D341Med (cell line): Measurements from ENCODE around the gene BRD7.

Experiments
- DNase-seq: peaks from one replicate; pipeline ENCODE4 v3.0.0; 2012; ENCODE audit warnings: low spot score

Gene BRD7

DNA sequence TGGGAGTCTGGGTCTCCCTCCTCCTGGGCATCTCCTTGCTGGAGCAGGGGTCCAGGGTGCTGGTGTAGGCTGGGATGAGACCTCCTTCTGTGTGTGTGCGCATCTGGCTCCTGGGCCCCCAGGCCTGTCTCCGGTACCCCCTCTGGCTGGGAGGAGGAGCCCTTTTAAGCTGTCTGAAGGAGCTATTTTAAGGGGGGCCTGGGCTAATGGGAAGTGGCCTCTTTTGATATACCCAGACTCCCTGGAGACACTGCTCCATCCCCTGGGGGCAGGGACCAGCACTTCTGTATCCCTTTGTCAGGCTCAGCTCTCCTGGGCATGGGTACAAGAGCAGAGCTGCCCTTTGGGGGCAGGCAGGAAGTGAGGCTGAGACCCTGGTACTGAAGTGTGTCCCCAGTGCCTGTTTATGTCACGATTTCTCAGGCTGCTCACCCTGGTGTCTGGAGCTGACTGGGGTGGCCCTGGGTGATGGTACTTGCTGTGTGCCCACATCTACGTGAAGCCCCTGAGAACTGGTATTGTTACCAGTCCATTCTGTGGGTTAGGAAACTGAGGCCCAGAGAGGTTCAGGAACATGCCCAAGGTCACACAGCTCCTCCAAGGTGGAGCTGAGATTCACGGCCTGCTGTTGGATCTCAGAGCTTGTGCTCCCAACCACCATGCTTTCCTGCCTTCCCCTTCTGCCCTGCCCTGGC, 96.0 kb downstream of the BRD7 start:
- no peak for DNase-seq

DNA sequence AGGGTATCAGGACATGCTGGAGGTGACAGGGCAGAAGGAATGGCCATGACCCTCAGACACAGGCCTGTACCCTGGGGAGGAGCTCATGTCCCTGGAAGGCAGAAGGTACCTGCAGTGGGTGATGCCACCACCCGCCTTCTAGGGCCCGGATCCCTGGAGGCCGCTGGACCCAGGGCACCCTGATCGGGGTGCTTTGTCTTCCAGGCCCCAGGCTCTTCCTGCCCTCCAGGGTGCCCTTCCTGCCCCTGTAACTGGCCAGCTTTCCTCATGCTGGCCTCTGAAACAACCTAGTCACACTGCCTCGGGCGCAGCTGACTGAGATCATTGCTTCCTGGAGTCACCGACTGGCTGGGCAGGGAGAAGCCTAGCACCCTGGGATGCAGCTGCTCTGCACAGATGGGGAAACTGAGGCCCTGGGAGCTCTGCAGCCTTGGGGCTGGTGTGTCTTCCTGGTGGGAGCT, 96.6 kb downstream of the BRD7 start:
- no peak for DNase-seq

DNA sequence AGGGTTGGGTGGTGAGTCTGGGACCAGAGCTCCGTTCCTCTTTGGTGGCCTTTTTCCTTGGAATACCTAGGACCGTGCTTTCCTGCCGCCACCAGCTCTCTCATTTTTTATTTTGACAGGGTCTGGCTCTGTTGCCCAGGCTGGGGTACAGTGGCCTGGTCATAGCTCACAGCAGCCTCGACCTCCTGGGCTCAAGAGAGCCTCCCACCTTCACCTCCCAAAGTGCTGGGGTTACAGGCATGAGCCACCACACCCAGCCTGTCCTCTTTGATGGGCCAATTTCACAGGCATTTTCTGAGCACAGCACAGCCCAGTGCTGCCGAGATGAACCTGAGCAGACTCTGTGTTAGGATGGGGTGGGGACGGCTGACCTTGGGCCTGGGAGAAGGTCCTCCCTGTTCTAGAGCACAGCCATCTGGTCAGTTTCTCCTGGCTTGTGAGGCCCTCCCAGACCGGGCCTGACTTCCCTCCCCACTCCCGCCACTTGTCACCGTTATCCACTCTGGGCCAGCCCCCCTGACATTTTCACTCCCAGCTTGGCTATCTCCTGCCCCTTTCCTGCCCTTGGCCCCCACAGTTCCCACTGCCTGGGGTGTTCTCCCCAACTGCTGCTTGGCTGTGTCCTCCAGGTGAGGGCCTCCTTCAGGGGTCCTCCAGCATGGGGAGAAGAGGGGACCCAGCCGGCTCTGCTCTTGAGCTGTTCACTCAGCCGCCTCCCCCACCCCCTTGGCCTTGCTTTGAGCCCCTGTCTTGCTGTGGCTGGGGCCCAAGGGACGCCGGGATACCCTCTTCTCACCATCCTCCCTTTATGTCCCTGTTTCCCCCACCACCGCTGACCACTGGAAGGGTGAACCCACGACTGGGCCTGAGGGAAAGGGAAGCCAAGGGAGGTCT, 97.4 kb downstream of the BRD7 start:
- no peak for DNase-seq

DNA sequence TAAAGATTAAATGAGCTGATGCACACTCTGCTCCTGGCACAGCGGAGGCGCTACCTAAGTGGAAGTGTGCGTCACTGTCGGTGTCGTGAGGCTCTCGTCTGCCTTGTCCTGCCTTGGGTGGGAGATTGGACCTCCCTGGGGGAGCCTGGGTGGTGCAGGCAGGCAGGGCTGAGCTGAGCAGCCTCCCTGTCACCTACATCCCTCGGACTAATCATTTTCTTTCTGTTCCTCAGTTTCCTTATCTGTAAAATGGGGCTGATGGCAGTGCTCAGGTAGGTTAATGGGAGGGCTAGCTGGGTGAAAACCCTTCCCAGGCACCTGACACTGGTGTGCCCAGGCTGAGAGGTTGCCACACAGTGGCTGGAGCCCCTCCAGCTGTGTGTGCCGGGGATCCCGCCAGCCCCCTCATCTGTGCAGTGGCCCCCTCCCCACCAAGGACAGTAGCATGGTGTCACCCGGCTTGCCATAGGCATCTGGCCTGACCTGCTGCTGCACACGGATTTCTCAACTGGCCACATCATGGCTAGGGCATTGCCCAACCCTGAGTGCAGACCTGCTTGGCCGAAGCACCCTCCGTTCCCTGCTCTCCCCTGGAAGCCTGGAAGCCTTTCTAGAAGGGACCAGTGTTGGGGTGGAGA, 98.2 kb downstream of the BRD7 start:
- DNase-seq, result no peak

DNA sequence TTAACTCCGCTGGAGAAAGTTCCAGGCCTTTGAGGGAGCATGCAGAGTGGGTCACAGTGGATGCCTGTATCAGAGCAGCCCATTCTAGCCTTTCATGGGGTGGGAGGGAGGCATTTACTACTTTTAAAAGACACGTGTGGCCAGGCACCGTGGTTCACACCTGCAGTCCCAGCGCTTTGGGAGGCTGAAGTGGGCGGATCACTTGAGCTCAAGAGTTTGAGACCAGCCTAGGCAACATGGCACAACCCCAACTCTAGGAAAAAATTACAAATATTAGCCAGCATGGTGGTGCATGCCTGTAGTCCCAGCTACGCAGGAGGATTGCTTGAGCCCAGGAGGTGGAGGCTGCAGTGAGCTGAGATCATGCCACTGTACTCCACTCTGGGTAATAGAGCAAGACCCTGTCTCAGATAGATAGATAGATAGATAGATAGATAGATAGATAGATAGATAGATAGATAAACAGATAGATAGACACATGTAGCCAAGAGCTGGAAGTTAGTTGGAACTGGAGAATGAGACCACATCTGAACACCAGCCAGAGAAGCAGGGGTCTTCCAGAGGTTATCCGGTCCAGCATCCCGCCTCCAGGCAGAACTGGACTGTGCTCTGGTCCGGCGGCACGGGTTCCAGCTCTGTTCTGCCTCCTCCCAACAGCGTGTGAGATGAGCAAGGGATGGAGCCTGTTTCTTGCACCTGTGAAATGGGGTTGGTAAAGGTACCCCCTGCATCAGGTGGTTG, 98.8 kb downstream of the BRD7 start:
- no peak for DNase-seq

GRCh38 chr16:50269061-50269705, 99.6 kb downstream of the BRD7 start:
- no peak for DNase-seq

- no peak for DNase-seq
These were observed 100.4 kb downstream of the BRD7 start for GRCh38 chr16:50268352-50268751.

GRCh38 chr16:50267651-50268050, 101.1 kb downstream of the BRD7 start:
- DNase-seq, result no peak

DNA sequence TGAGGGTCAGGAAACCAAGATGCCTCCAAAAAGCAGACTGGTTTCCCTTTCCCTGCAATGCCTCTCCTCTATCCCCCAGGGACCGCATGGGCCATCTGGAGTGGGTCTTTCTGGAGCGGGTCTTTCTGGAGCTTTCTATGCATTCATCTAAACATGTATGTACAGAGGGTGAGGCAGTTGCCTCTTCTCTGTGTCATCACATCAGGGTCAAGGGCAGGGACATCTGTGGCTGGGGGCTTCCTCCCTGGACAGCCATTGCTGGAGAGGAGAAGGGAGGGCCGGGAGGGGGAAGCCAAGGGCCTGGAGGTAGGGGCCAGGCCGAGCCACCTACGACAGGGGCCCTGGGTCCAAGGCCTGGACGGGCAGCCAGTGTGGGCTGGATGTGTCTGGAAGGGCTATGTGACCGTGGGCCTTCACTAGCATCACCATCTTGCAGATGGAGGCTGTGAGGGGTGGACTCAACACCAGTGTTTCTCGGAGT, 101.6 kb downstream of the BRD7 start:
- no peak for DNase-seq

GRCh38 chr16:50266337-50267091, 102.3 kb downstream of the BRD7 start, which contains the start of gene ADCY7:
Gene ADCY7, plus strand, starts transcription at chr16:50266551. Its CDS starts 21,629 bp downstream, at chr16:50288180.
- no peak for DNase-seq
